GM12875 (cell line): ENCODE data around the gene ONECUT2.

Experiments
- H3K4me3 ChIP-seq: one replicate; pipeline ENCODE4 v1.5.1; 2011; ENCODE audit warnings: low read depth, low read length, control low read depth
- TF ChIP-seq, protein P1 (sequence below): IDR thresholded peaks from 2 replicates; pipeline ENCODE4 v1.5.1; 2011; ENCODE audit warnings: low read depth, mild to moderate bottlenecking, control low read depth, inconsistent platforms, low read length, moderate library complexity, borderline replicate concordance; ENCODE audit not compliant: insufficient read depth

Gene ONECUT2

DNA sequence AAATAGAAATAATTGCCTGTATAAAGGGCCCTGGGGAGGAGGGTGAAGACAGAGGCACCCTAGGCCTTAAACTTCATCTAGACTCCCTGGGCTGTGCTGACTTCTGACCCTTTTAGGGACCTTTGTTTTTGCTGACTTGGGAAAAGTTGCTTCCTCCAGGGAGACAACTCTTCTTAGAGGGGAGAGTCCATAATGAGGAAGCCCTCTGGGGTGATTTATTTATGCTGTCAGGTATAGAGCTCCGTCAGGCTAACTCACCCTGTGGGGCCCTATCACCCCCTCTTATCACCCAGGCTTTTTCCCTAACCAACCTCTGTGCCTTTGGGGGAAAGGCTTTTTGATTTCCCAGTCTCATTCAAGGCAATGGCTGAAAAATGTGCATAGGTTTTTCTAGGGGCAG is 8.1 kb downstream of the ONECUT2 start:
- H3K4me3 ChIP-seq, result no peak overlapping the region
- TF ChIP-seq, protein P1, sequence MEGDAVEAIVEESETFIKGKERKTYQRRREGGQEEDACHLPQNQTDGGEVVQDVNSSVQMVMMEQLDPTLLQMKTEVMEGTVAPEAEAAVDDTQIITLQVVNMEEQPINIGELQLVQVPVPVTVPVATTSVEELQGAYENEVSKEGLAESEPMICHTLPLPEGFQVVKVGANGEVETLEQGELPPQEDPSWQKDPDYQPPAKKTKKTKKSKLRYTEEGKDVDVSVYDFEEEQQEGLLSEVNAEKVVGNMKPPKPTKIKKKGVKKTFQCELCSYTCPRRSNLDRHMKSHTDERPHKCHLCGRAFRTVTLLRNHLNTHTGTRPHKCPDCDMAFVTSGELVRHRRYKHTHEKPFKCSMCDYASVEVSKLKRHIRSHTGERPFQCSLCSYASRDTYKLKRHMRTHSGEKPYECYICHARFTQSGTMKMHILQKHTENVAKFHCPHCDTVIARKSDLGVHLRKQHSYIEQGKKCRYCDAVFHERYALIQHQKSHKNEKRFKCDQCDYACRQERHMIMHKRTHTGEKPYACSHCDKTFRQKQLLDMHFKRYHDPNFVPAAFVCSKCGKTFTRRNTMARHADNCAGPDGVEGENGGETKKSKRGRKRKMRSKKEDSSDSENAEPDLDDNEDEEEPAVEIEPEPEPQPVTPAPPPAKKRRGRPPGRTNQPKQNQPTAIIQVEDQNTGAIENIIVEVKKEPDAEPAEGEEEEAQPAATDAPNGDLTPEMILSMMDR, result no peak

GRCh38 chr18:57443702-57444101 is 8.5 kb downstream of the ONECUT2 start:
- TF ChIP-seq, protein P1, result no peak
- H3K4me3 ChIP-seq, result no peak overlapping the region

GRCh38 chr18:57444301-57444759 is 9.2 kb downstream of the ONECUT2 start:
- TF ChIP-seq, protein P1, result no peak
- no peak overlapping the region for H3K4me3 ChIP-seq

DNA sequence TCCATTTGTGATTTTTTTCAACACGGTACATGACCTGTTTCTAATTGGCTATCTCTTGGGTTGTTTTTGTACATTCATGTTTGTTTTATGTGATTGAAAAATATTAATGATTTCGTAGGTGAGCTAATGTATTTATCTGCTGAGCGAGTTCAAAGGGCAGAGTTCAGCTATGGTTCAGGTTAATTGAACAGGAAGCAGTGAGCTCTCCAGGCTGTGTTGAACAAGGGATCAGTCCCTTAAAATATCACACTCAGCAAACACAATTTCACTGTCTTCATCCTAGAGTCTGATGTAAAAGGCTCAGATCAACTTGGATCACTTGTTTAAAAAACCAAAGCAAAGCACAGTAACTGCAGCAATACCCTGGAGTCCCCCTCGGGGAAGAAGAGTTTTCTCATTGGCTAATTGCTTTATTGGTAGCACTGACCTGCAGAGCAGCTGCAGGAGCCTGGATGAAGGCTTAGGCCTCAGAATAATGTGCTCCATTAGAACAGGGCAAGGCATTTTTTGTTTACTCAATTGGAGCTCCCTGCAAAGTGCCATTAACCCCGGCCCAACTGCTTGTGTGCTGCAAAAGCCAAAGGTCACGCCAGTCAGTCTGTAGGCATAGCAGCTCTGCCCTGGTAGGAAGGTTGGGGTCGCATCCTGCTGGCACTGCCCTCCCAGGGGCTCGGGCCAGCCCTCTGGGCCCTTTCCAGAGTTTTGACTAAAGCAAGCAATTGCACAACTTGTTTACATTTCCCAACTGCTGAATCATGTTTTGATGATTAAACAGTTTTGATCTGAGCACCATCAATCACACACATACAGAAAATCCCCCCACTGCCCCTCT is 10.5 kb downstream of the ONECUT2 start:
- TF ChIP-seq, protein P1, result no peak
- no peak overlapping the region for H3K4me3 ChIP-seq

DNA sequence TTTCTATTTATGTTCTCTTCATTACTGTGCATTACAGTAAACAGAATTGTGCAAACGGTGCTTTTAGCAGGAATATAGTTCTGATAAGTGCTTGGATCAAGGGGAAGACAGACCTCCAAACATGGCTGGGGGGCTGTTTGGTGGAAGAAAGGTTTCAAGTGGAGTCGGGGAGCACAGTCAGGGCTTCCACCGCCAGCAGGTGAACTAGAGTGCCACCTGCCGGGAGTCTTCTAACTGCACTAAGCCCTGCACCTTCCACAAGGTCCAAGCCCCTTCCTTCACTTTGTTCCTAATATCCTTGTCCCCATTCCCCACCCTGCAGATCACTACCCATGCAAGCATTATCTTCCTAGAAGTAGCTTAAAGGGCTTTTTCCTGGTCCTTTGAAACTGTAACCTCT is 11.1 kb downstream of the ONECUT2 start:
- TF ChIP-seq, protein P1, result peak; percentile 83
- no peak overlapping the region for H3K4me3 ChIP-seq

- TF ChIP-seq, protein P1, result no peak
Observed at GRCh38 chr18:57447154-57447621, 12.0 kb downstream of the ONECUT2 start.

More at GRCh38 chr18:57447154-57447621, 12.0 kb downstream of the ONECUT2 start:
- H3K4me3 ChIP-seq, result no peak overlapping the region
